CD8-positive, alpha-beta memory T cell (primary cell): ENCODE results near the gene TENM4. TPM values are rescaled to one million over a fixed set of nuclear protein-coding genes. Genes with fewer than 3 reads are reported as not detected.

Source experiments
- CTCF ChIA-PET: fragments of 350-600 bp; sonication (Branson Sonifier 250); formaldehyde crosslinking; loops from one replicate; lab custom pipeline; 2021; ENCODE audit warnings: antibody characterized with exemption; lab: Charles Lee
- POLR2A ChIA-PET: fragments of 350-600 bp; sonication (Branson Sonifier 250); formaldehyde crosslinking; loops from one replicate; lab custom pipeline; 2021; ENCODE audit warnings: antibody characterized with exemption; lab: Charles Lee
- DNase-seq, 5 donors: peaks; one replicate each; pipeline versions ENCODE4 v3.0.0 to v3.0.0-alpha.2; 2020 to 2022; ENCODE audit warnings: mixed read lengths in 1 of 5
- H3K27ac ChIP-seq: one replicate; pipeline ENCODE4 v1.7.0; 2013; ENCODE audit warnings: low read depth, mild to moderate bottlenecking, low read length, moderate library complexity
- H3K27me3 ChIP-seq: 2 replicates; pipeline ENCODE4 v1.7.0; 2013; ENCODE audit warnings: low read length, mild to moderate bottlenecking; ENCODE audit not compliant: insufficient read depth, poor library complexity, severe bottlenecking
- H3K36me3 ChIP-seq: 2 replicates; pipeline ENCODE4 v1.7.0; 2013; ENCODE audit warnings: mild to moderate bottlenecking, low read length, moderate library complexity; ENCODE audit not compliant: insufficient read depth
- H3K4me1 ChIP-seq: 2 replicates; pipeline ENCODE4 v1.7.0; 2013; ENCODE audit warnings: mild to moderate bottlenecking, low read length, moderate library complexity; ENCODE audit not compliant: insufficient read depth
- H3K4me3 ChIP-seq: 2 replicates; pipeline ENCODE4 v1.7.0; 2013; ENCODE audit warnings: mild to moderate bottlenecking, low read length
- H3K9me3 ChIP-seq: 2 replicates; pipeline ENCODE4 v1.7.0; 2013; ENCODE audit warnings: mild to moderate bottlenecking, low read length
- H3K27ac Mint-ChIP-seq, 8 donors: one replicate each; pipeline ENCODE4 v1.8.0; 2020 to 2021; ENCODE audit warnings: mixed read lengths in 8 of 8, mild to moderate bottlenecking in 6 of 8, inconsistent platforms in 3 of 8, moderate library complexity in 3 of 8
- H3K27me3 Mint-ChIP-seq, 2 donors: one replicate each; pipeline ENCODE4 v1.8.0; 2020 to 2021; ENCODE audit warnings: mixed read lengths in 2 of 2, mild to moderate bottlenecking in 1 of 2, moderate library complexity in 1 of 2
- H3K36me3 Mint-ChIP-seq, 3 donors: one replicate each; pipeline ENCODE4 v1.8.0; 2020 to 2021; ENCODE audit warnings: mixed read lengths in 3 of 3, inconsistent platforms in 1 of 3, mild to moderate bottlenecking in 1 of 3
- H3K4me1 Mint-ChIP-seq, 3 donors: one replicate each; pipeline ENCODE4 v1.8.0; 2020 to 2021; ENCODE audit warnings: mixed read lengths in 3 of 3, inconsistent platforms in 1 of 3, mild to moderate bottlenecking in 1 of 3
- H3K4me3 Mint-ChIP-seq, 7 donors: one replicate each; pipeline ENCODE4 v1.8.0; 2020 to 2021; ENCODE audit warnings: mixed read lengths in 7 of 7, mild to moderate bottlenecking in 6 of 7, moderate library complexity in 4 of 7, inconsistent platforms in 2 of 7
- H3K9me3 Mint-ChIP-seq, 5 donors: one replicate each; pipeline ENCODE4 v1.8.0; 2020 to 2022; ENCODE audit warnings: mixed read lengths in 5 of 5, mild to moderate bottlenecking in 3 of 5, moderate library complexity in 2 of 5, inconsistent platforms in 1 of 5
- polyA plus RNA-seq: library from polyadenylated mRNA; unstranded; fragments of 300-500 nt; fragmentation: Illumina TruSeq; gene quantifications from one replicate; pipeline ENCODE4 v1.2.3, GENCODE V29; 2021
- total RNA-seq, 2 experiments: library from RNA; stranded (reverse); gene quantifications; one replicate each; pipeline ENCODE4 v1.2.3, GENCODE V29; 2021

TENM4 gene
- total and polyA plus RNA-seq, 3 experiments from 2014 or later = not detected

- Histone ChIP-seq H3K36me3 (no peaks in the 10 kb centered on the region), H3K27ac (no peak overlapping the region), H3K27me3 (no peaks in the 10 kb centered on the region), H3K9me3 (no peaks in the 10 kb centered on the region), H3K4me1 (no peaks in the 10 kb centered on the region), H3K4me3 (no peak overlapping the region)
- H3K27me3 Mint-ChIP-seq = peaks cover 0 to 1% of the 10 kb centered on the region in 2 donors
- ChIA-PET POLR2A (no interaction called here), CTCF (no interaction called here)
- H3K4me1 Mint-ChIP-seq = no peaks in the 10 kb centered on the region
- H3K27ac Mint-ChIP-seq = no peak overlapping the region
- no peaks in the 10 kb centered on the region for H3K36me3 Mint-ChIP-seq
- no peak overlapping the region for H3K4me3 Mint-ChIP-seq
- DNase-seq = no peak
- peaks cover 0 to 3% (median 0%) of the 10 kb centered on the region in 5 donors for H3K9me3 Mint-ChIP-seq
These were observed 273.2 kb downstream of the TENM4 start for GRCh38 chr11:79167510-79168188.

GRCh38 chr11:79165908-79166307 lies 274.9 kb downstream of the TENM4 start:
- H3K36me3 Mint-ChIP-seq = no peaks in the 10 kb centered on the region
- H3K27me3 Mint-ChIP-seq = peaks cover 0 to 4% of the 10 kb centered on the region in 2 donors
- Histone ChIP-seq H3K36me3 (no peaks in the 10 kb centered on the region), H3K27me3 (no peaks in the 10 kb centered on the region), H3K4me1 (no peaks in the 10 kb centered on the region), H3K9me3 (no peaks in the 10 kb centered on the region), H3K27ac (no peak overlapping the region), H3K4me3 (no peak overlapping the region)
- H3K4me3 Mint-ChIP-seq = no peak overlapping the region
- H3K4me1 Mint-ChIP-seq = no peaks in the 10 kb centered on the region
- no peak for DNase-seq
- POLR2A ChIA-PET = no interaction called here
- CTCF ChIA-PET = no interaction called here
- no peak overlapping the region for H3K27ac Mint-ChIP-seq
- peaks cover 0 to 3% (median 0%) of the 10 kb centered on the region in 5 donors for H3K9me3 Mint-ChIP-seq

GRCh38 chr11:79160791-79161403 lies 279.9 kb downstream of the TENM4 start:
- Mint-ChIP-seq H3K4me1 (no peaks in the 10 kb centered on the region), H3K27me3 (peaks cover 0 to 3% of the 10 kb centered on the region in 2 donors), H3K36me3 (no peaks in the 10 kb centered on the region), H3K27ac (no peak overlapping the region), H3K4me3 (no peak overlapping the region), H3K9me3 (peaks cover 0 to 3% (median 2%) of the 10 kb centered on the region in 5 donors)
- Histone ChIP-seq H3K4me3 (no peak overlapping the region), H3K4me1 (no peaks in the 10 kb centered on the region), H3K9me3 (no peaks in the 10 kb centered on the region), H3K36me3 (no peaks in the 10 kb centered on the region), H3K27me3 (no peaks in the 10 kb centered on the region), H3K27ac (no peak overlapping the region)
- POLR2A ChIA-PET = no interaction called here
- DNase-seq = no peak
- CTCF ChIA-PET = no interaction called here

GRCh38 chr11:79159657-79160450 lies 281.0 kb downstream of the TENM4 start:
- peaks cover 0 to 3% of the 10 kb centered on the region in 2 donors for H3K27me3 Mint-ChIP-seq
- CTCF ChIA-PET = no interaction called here

GRCh38 chr11:79157738-79158137 lies 283.1 kb downstream of the TENM4 start:
- Histone ChIP-seq H3K4me1 (no peaks in the 10 kb centered on the region), H3K9me3 (no peaks in the 10 kb centered on the region), H3K27ac (no peak overlapping the region), H3K36me3 (no peaks in the 10 kb centered on the region), H3K27me3 (no peaks in the 10 kb centered on the region), H3K4me3 (no peak overlapping the region)
- Mint-ChIP-seq H3K27ac (no peak overlapping the region), H3K9me3 (peaks cover 0 to 3% (median 2%) of the 10 kb centered on the region in 5 donors), H3K4me3 (no peak overlapping the region), H3K27me3 (peaks cover 0 to 3% of the 10 kb centered on the region in 2 donors), H3K4me1 (no peaks in the 10 kb centered on the region), H3K36me3 (no peaks in the 10 kb centered on the region)
- ChIA-PET POLR2A (no interaction called here), CTCF (no interaction called here)
- DNase-seq = no peak

More at GRCh38 chr11:79159657-79160450, 281.0 kb downstream of the TENM4 start:
- Histone ChIP-seq H3K27ac (no peak overlapping the region), H3K4me1 (no peaks in the 10 kb centered on the region), H3K4me3 (no peak overlapping the region), H3K27me3 (no peaks in the 10 kb centered on the region), H3K36me3 (no peaks in the 10 kb centered on the region), H3K9me3 (no peaks in the 10 kb centered on the region)
- H3K4me3 Mint-ChIP-seq = no peak overlapping the region
- H3K9me3 Mint-ChIP-seq = peaks cover 0 to 3% (median 2%) of the 10 kb centered on the region in 5 donors
- POLR2A ChIA-PET = no interaction called here
- H3K4me1 Mint-ChIP-seq = no peaks in the 10 kb centered on the region
- no peaks in the 10 kb centered on the region for H3K36me3 Mint-ChIP-seq
- no peak overlapping the region for H3K27ac Mint-ChIP-seq
- no peak for DNase-seq

- Mint-ChIP-seq H3K27me3 (no peaks in the 10 kb centered on the region), H3K4me1 (no peaks in the 10 kb centered on the region), H3K9me3 (peaks cover 0 to 3% (median 2%) of the 10 kb centered on the region in 5 donors), H3K36me3 (no peaks in the 10 kb centered on the region), H3K27ac (no peak overlapping the region), H3K4me3 (no peak overlapping the region)
- no peaks in the 10 kb centered on the region for H3K27me3 ChIP-seq
- H3K36me3 ChIP-seq = no peaks in the 10 kb centered on the region
- H3K4me3 ChIP-seq = no peak overlapping the region
- no peaks in the 10 kb centered on the region for H3K4me1 ChIP-seq
- CTCF ChIA-PET = no interaction called here
- POLR2A ChIA-PET = no interaction called here
- no peaks in the 10 kb centered on the region for H3K9me3 ChIP-seq
- no peak overlapping the region for H3K27ac ChIP-seq
- no peak for DNase-seq
These were observed 284.8 kb downstream of the TENM4 start for GRCh38 chr11:79156031-79156430.

GRCh38 chr11:79155237-79155636 lies 285.6 kb downstream of the TENM4 start:
- H3K27me3 Mint-ChIP-seq = no peaks in the 10 kb centered on the region
- no peak overlapping the region for H3K27ac Mint-ChIP-seq
- Histone ChIP-seq H3K4me3 (no peak overlapping the region), H3K36me3 (no peaks in the 10 kb centered on the region), H3K9me3 (no peaks in the 10 kb centered on the region), H3K4me1 (no peaks in the 10 kb centered on the region), H3K27ac (no peak overlapping the region), H3K27me3 (no peaks in the 10 kb centered on the region)
- ChIA-PET POLR2A (no interaction called here), CTCF (no interaction called here)
- H3K9me3 Mint-ChIP-seq = peaks cover 0 to 3% (median 2%) of the 10 kb centered on the region in 5 donors
- no peaks in the 10 kb centered on the region for H3K4me1 Mint-ChIP-seq
- DNase-seq = no peak
- H3K36me3 Mint-ChIP-seq = no peaks in the 10 kb centered on the region
- H3K4me3 Mint-ChIP-seq = no peak overlapping the region

- H3K4me3 Mint-ChIP-seq = no peak overlapping the region
- CTCF ChIA-PET = no interaction called here
- POLR2A ChIA-PET = no interaction called here
These were observed 288.3 kb downstream of the TENM4 start for GRCh38 chr11:79152511-79152910.

More at GRCh38 chr11:79152511-79152910, 288.3 kb downstream of the TENM4 start:
- Histone ChIP-seq H3K4me3 (no peak overlapping the region), H3K9me3 (no peaks in the 10 kb centered on the region), H3K27ac (no peak overlapping the region), H3K27me3 (no peaks in the 10 kb centered on the region), H3K36me3 (no peaks in the 10 kb centered on the region), H3K4me1 (no peaks in the 10 kb centered on the region)
- no peak overlapping the region for H3K27ac Mint-ChIP-seq
- DNase-seq = no peak
- H3K4me1 Mint-ChIP-seq = no peaks in the 10 kb centered on the region
- peaks cover 0 to 2% (median 0%) of the 10 kb centered on the region in 5 donors for H3K9me3 Mint-ChIP-seq
- H3K27me3 Mint-ChIP-seq = no peaks in the 10 kb centered on the region
- H3K36me3 Mint-ChIP-seq = no peaks in the 10 kb centered on the region
